Esophagus muscularis mucosa (tissue), 4 donors: ENCODE measurements around the gene GRAMD4.

Experiments used
- EP300 ChIP-seq: sonication (generic); formaldehyde crosslinking; IDR thresholded peaks from one replicate; pipeline ENCODE4 v1.6.1; 2017; ENCODE audit warnings: antibody characterized with exemption
- POLR2A ChIP-seq: fragments of 450-650 bp; IDR thresholded peaks from one replicate; pipeline ENCODE4 v1.6.1; 2017; ENCODE audit warnings: antibody characterized with exemption, moderate library complexity, mild to moderate bottlenecking, low read depth
- POLR2AphosphoS5 ChIP-seq, 2 donors: sonication (generic); formaldehyde crosslinking; IDR thresholded peaks; one replicate each; pipeline ENCODE4 v1.6.1; 2017; ENCODE audit warnings: antibody characterized with exemption in 2 of 2
- TF ChIP-seq, protein P1 (sequence below), 3 experiments: fragments of 200-600 bp in 2 of 3; fragments of 450-650 bp in 1 of 3; sonication (generic) in 2 of 3; IDR thresholded peaks; one replicate each; pipeline ENCODE4 v1.5.1; 2017 to 2019; ENCODE audit warnings: antibody characterized with exemption in 3 of 3, mild to moderate bottlenecking in 2 of 3, moderate library complexity in 1 of 3

DNA sequence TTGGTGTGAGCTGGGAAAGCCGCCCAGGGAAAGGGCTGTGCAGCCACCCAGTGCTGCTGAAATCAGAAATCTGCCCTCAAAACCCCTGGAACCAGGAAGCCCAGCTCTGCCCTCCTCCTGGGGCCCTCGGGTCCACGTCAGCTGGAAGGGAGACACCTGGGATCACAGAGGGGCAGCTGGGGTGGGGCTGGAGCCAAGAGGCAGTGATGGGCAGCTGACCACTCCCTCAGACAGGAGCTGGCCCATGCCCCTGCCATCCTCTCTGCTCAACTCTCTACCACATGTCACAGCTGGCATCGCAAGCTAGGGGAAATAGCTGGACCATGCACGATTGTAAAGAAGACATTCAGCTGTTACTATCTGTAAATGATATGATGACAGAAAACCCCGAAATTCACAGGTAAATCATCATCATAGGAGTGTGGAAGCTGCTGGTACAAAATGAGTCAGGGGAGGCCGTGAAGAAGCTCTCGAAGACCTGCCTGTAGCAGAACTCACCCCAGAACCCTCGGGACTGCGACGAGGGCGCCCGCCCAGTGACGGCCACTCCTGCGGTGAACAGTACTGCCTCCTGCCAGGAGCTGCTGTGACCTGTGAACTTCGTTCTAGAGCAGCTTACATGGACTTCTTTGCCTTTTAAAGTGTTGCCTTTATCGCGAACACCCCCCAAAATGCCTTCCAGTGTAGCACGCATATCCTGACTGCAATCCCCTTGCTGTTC is 62.0 kb downstream of the GRAMD4 start:
- TF ChIP-seq, protein P1, sequence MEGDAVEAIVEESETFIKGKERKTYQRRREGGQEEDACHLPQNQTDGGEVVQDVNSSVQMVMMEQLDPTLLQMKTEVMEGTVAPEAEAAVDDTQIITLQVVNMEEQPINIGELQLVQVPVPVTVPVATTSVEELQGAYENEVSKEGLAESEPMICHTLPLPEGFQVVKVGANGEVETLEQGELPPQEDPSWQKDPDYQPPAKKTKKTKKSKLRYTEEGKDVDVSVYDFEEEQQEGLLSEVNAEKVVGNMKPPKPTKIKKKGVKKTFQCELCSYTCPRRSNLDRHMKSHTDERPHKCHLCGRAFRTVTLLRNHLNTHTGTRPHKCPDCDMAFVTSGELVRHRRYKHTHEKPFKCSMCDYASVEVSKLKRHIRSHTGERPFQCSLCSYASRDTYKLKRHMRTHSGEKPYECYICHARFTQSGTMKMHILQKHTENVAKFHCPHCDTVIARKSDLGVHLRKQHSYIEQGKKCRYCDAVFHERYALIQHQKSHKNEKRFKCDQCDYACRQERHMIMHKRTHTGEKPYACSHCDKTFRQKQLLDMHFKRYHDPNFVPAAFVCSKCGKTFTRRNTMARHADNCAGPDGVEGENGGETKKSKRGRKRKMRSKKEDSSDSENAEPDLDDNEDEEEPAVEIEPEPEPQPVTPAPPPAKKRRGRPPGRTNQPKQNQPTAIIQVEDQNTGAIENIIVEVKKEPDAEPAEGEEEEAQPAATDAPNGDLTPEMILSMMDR (IDR thresholded peaks at IDR 0.05), result no peak
- TF ChIP-seq POLR2AphosphoS5 (IDR thresholded peaks at IDR 0.05) (no peak), POLR2A (no peak), EP300 (no peak)
